Suprapubic skin (tissue), 3 donors: ENCODE measurements around the gene ZNF740.

Experiments
- EP300 ChIP-seq: sonication (generic); formaldehyde crosslinking; IDR thresholded peaks from one replicate; pipeline ENCODE4 v1.6.1; 2017; ENCODE audit warnings: antibody characterized with exemption
- POLR2A ChIP-seq, 2 donors: fragments of 450-650 bp; IDR thresholded peaks; one replicate each; pipeline ENCODE4 v1.6.1; 2017; ENCODE audit warnings: antibody characterized with exemption in 2 of 2, mild to moderate bottlenecking in 2 of 2, moderate library complexity in 2 of 2
- TF ChIP-seq, protein P1 (sequence below), 2 donors: fragments of 200-600 bp in 1 of 2; fragments of 450-650 bp in 1 of 2; sonication (generic) in 1 of 2; IDR thresholded peaks; one replicate each; pipeline ENCODE4 v1.5.1; 2016 to 2019; ENCODE audit warnings: antibody characterized with exemption in 2 of 2, mild to moderate bottlenecking in 1 of 2, moderate library complexity in 1 of 2

DNA sequence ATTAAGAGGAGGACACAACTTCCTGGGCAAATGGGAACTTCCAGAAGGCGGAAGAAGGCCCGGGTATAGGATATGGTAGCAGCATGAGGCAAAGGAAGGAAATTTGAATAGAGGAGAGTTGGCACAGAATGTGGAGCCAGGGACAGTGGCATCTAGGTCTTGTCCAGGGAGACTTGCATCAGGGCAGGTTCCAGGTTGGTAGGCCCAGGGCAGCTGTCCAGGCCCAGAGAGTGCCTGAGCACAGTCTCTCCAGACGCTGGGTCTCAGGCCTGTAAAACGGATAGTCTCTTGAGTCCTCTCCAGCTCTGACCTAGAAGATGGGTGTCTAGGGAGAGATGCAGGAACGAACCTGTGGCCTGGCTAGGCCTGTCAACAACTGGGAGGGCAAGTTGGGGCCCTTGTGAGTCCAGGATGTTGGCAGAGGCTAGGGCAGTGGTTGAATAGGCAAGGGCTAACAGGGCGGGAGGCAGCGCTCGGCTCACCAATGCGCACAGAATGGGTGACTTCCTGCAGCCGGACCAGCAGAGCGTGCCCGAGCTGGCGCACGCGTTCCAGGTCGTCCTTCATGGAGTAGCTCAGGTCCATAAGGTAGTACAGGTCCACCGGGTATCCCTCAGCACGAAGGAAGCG is 16.6 kb downstream of the ZNF740 start:
- TF ChIP-seq, protein P1, sequence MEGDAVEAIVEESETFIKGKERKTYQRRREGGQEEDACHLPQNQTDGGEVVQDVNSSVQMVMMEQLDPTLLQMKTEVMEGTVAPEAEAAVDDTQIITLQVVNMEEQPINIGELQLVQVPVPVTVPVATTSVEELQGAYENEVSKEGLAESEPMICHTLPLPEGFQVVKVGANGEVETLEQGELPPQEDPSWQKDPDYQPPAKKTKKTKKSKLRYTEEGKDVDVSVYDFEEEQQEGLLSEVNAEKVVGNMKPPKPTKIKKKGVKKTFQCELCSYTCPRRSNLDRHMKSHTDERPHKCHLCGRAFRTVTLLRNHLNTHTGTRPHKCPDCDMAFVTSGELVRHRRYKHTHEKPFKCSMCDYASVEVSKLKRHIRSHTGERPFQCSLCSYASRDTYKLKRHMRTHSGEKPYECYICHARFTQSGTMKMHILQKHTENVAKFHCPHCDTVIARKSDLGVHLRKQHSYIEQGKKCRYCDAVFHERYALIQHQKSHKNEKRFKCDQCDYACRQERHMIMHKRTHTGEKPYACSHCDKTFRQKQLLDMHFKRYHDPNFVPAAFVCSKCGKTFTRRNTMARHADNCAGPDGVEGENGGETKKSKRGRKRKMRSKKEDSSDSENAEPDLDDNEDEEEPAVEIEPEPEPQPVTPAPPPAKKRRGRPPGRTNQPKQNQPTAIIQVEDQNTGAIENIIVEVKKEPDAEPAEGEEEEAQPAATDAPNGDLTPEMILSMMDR (IDR thresholded peaks at IDR 0.05) = no peak
- TF ChIP-seq POLR2A (IDR thresholded peaks at IDR 0.05) (no peak), EP300 (no peak)
